ENCODE data around the gene RYK. TPM values are rescaled to one million over a fixed set of nuclear protein-coding genes. Genes with fewer than 3 reads are reported as not detected.
A peak's percentile ranks its signal among the peaks of the same experiment; 100 is the strongest.

The RYK gene
- total and polyA plus RNA-seq, 4 donors = 7.5 to 36.1 (median 15.3) TPM

DNA sequence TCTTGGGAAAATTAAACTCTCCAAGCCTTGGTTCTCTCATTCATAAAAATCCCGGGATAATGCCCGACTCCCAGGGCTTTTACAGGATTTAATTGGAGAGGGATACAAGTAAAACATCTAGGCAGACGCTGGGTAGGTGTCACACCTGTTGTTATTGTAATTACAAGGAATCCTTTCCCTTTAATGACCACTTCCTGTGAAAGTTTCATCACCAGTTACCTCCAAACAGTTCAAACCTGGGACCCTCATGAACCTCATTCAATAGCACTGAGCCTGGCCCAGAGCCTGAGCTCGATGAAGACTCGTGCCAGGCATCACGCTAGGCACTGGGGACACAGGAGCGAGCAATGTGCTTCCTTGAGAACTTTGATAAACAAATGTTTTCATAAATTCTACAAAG is 2.1 kb upstream of the RYK start:
- TF ChIP-seq HNF4G (IDR thresholded peaks at IDR 0.05) (no peak), FOXA2 (IDR thresholded peaks at IDR 0.05) (no peak), EGR1 (IDR thresholded peaks at IDR 0.05; ENCODE audit: low read depth in 2 of 2) (no peak), SP1 (IDR thresholded peaks at IDR 0.05) (no peak), YY1 (IDR thresholded peaks at IDR 0.05) (no peak), TAF1 (conservative IDR thresholded peaks at IDR 0.05) (no peak), HNF4A (conservative IDR thresholded peaks at IDR 0.05) (no peak), JUND (IDR thresholded peaks at IDR 0.05) (no peak)
- TF ChIP-seq, protein P1, sequence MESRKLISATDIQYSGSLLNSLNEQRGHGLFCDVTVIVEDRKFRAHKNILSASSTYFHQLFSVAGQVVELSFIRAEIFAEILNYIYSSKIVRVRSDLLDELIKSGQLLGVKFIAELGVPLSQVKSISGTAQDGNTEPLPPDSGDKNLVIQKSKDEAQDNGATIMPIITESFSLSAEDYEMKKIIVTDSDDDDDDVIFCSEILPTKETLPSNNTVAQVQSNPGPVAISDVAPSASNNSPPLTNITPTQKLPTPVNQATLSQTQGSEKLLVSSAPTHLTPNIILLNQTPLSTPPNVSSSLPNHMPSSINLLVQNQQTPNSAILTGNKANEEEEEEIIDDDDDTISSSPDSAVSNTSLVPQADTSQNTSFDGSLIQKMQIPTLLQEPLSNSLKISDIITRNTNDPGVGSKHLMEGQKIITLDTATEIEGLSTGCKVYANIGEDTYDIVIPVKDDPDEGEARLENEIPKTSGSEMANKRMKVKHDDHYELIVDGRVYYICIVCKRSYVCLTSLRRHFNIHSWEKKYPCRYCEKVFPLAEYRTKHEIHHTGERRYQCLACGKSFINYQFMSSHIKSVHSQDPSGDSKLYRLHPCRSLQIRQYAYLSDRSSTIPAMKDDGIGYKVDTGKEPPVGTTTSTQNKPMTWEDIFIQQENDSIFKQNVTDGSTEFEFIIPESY (IDR thresholded peaks at IDR 0.05) = no peak
- Histone ChIP-seq H3K27me3 (ENCODE audit: control insufficient read depth in 4 of 4, insufficient read depth in 4 of 4, low read length in 3 of 4) (no peaks in the 10 kb centered on the region), H3K27ac (ENCODE audit: low read depth in 1 of 2, low read length in 2 of 2) (no peak overlapping the region), H3K36me3 (ENCODE audit: control insufficient read depth in 4 of 4, insufficient read depth in 3 of 4, low read depth in 1 of 4, low read length in 3 of 4) (no peaks in the 10 kb centered on the region), H3K4me1 (ENCODE audit: control insufficient read depth in 4 of 4, insufficient read depth in 4 of 4, low read length in 3 of 4) (peaks cover 4 to 14% (median 12%) of the 10 kb centered on the region in 4 donors), H3K9ac (ENCODE audit: low read depth in 1 of 2, low read length in 2 of 2) (no peak overlapping the region), H3K9me3 (ENCODE audit: control insufficient read depth in 4 of 4, low read length in 3 of 4) (no peaks in the 10 kb centered on the region), H3K4me3 (ENCODE audit: low read depth in 1 of 3, low read length in 3 of 3) (no peak overlapping the region)
- DNase-seq (ENCODE audit: low spot score) = no peak
- WGBS = 84% methylated on average over 7 of the region's 7 CpGs

GRCh38 chr3:134251731-134252391 is 1.2 kb upstream of the RYK start:
- TF ChIP-seq NR2F2 (IDR thresholded peaks at IDR 0.05) (peak; percentile 77), CTCF (IDR thresholded peaks at IDR 0.05; ENCODE audit: low read depth, low read length, missing input control) (no peak)
- no peak for DNase-seq (ENCODE audit: low spot score)
- Histone ChIP-seq H3K4me1 (ENCODE audit: control insufficient read depth in 4 of 4, insufficient read depth in 4 of 4, low read length in 3 of 4) (peaks cover 4 to 14% (median 12%) of the 10 kb centered on the region in 4 donors), H3K27me3 (ENCODE audit: control insufficient read depth in 4 of 4, insufficient read depth in 4 of 4, low read length in 3 of 4) (no peaks in the 10 kb centered on the region), H3K9me3 (ENCODE audit: control insufficient read depth in 4 of 4, low read length in 3 of 4) (no peaks in the 10 kb centered on the region), H3K4me3 (ENCODE audit: low read depth in 1 of 3, low read length in 3 of 3) (no peak overlapping the region), H3K9ac (ENCODE audit: low read depth in 1 of 2, low read length in 2 of 2) (no peak overlapping the region), H3K27ac (ENCODE audit: low read depth in 1 of 2, low read length in 2 of 2) (no peak overlapping the region), H3K36me3 (ENCODE audit: control insufficient read depth in 4 of 4, insufficient read depth in 3 of 4, low read depth in 1 of 4, low read length in 3 of 4) (no peaks in the 10 kb centered on the region)
- WGBS = 83% methylated on average over 22 of the region's 22 CpGs

DNA sequence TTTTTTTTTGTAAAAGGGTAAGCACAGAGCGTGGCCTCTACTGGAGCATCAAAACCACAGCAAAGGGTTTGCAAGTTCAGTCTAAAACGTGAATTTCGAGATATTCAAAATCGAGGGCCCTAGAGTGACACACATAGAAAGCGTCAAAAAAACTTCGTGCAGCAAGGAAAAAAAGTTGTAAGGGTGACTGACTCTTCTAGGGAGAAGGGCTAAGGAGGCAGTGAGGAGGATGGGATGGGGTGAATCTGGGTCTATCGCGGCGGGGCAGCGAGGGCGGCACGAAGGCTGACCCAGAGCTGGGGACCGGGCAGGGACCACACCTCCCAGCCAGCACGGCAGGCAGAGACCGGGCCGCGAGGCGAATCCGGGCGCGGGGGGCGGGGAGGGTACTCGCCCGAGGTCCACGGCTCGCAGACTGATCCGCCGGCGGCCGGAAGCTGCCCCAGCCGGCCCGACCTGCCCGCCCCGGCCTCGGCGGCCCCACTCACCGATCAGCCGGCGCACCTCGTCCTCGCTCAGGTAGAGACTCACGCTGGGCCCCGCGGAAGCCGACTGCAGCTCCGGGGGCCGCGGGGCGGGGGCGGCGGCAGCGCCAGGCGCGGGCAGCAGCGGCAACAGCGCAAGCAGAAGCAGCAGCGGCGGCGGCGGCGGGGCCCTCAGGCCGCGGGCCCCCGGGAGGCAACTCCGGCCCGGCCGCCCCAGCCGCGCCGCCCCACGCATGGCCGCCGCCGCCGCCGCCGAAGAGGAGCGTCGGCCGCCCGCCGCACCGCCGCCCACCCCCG is 533 bp downstream of the RYK start:
- H3K36me3 ChIP-seq (ENCODE audit: control insufficient read depth in 4 of 4, insufficient read depth in 3 of 4, low read depth in 1 of 4, low read length in 3 of 4) = no peaks in the 10 kb centered on the region
- under 1% methylated on average over 85 of the region's 85 CpGs for WGBS
- peak overlapping the region; percentile 85 to 86 for H3K27ac ChIP-seq (ENCODE audit: low read depth in 1 of 2, low read length in 2 of 2)
- DNase-seq (ENCODE audit: low spot score) = peak; percentile 77
- H3K9ac ChIP-seq (ENCODE audit: low read depth in 1 of 2, low read length in 2 of 2) = peak overlapping the region in 1 of 2 donors; percentile 64
- peaks cover 6 to 14% (median 12%) of the 10 kb centered on the region in 4 donors for H3K4me1 ChIP-seq (ENCODE audit: control insufficient read depth in 4 of 4, insufficient read depth in 4 of 4, low read length in 3 of 4)
- H3K4me3 ChIP-seq (ENCODE audit: low read depth in 1 of 3, low read length in 3 of 3) = peak overlapping the region; percentile 27 to 98 (median 66)
- no peaks in the 10 kb centered on the region for H3K27me3 ChIP-seq (ENCODE audit: control insufficient read depth in 4 of 4, insufficient read depth in 4 of 4, low read length in 3 of 4)
- no peaks in the 10 kb centered on the region for H3K9me3 ChIP-seq (ENCODE audit: control insufficient read depth in 4 of 4, low read length in 3 of 4)
- no peak for TF ChIP-seq NR2F2 (IDR thresholded peaks at IDR 0.05)
- TF ChIP-seq EGR1 (IDR thresholded peaks at IDR 0.05; ENCODE audit: low read depth in 2 of 2) = no peak
- TF ChIP-seq, protein P1 (IDR thresholded peaks at IDR 0.05) = no peak
- TF ChIP-seq CTCF (IDR thresholded peaks at IDR 0.05; ENCODE audit: low read depth, low read length, missing input control) = no peak
- TF ChIP-seq HNF4A (conservative IDR thresholded peaks at IDR 0.05) = no peak
- no peak for TF ChIP-seq RAD21 (IDR thresholded peaks at IDR 0.05)
- no peak for TF ChIP-seq JUND (IDR thresholded peaks at IDR 0.05)
- no peak for TF ChIP-seq RXRA (IDR thresholded peaks at IDR 0.05)
- no peak for TF ChIP-seq YY1 (IDR thresholded peaks at IDR 0.05)
- TF ChIP-seq, protein P2, sequence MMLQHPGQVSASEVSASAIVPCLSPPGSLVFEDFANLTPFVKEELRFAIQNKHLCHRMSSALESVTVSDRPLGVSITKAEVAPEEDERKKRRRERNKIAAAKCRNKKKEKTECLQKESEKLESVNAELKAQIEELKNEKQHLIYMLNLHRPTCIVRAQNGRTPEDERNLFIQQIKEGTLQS (IDR thresholded peaks at IDR 0.05) = no peak
- TF ChIP-seq TAF1 (conservative IDR thresholded peaks at IDR 0.05) = no peak
- no peak for TF ChIP-seq MAX (IDR thresholded peaks at IDR 0.05)
- no peak for TF ChIP-seq FOXA2 (IDR thresholded peaks at IDR 0.05)
- no peak for TF ChIP-seq HNF4G (IDR thresholded peaks at IDR 0.05)
